ENCODE data around the gene HIC1.

- no peak for TF ChIP-seq SRF (CRISPR knock-in tag; IDR thresholded peaks at IDR 0.05)
- no peak for TF ChIP-seq CBX5 (IDR thresholded peaks at IDR 0.05; ENCODE audit: borderline replicate concordance, low read depth)
- TF ChIP-seq HCFC1 (IDR thresholded peaks at IDR 0.05; ENCODE audit: low read depth, low read length): no peak
- TF ChIP-seq ADNP (tag; IDR thresholded peaks at IDR 0.05): no peak
- no peak for TF ChIP-seq ERF (CRISPR knock-in tag; IDR thresholded peaks at IDR 0.05)
- TF ChIP-seq MAFK (IDR thresholded peaks at IDR 0.05; ENCODE audit: low read length): no peak
- no peak for TF ChIP-seq CTCF (IDR thresholded peaks at IDR 0.05 in 2 of 3, conservative IDR thresholded peaks at IDR 0.05 in 1 of 3; ENCODE audit: insufficient read depth in 2 of 3, low read depth in 1 of 3, low read length in 3 of 3)
- TF ChIP-seq FIP1L1 (IDR thresholded peaks at IDR 0.05; ENCODE audit: low read depth, low read length, poor library complexity, severe bottlenecking): no peak
- TF ChIP-seq PML (IDR thresholded peaks at IDR 0.05; ENCODE audit: low read length): no peak
- TF ChIP-seq PYGO2 (tag; IDR thresholded peaks at IDR 0.05): no peak
- no peak for TF ChIP-seq POLR2A (conservative IDR thresholded peaks at IDR 0.05)
- no peak for TF ChIP-seq USF1 (CRISPR knock-in tag; IDR thresholded peaks at IDR 0.05)
- TF ChIP-seq SIX5 (IDR thresholded peaks at IDR 0.05; ENCODE audit: borderline replicate concordance in 1 of 2, insufficient read depth in 1 of 2, low read depth in 1 of 2, low read length in 2 of 2): no peak
Observed at GRCh38 chr17:2101448-2102257, 46.8 kb downstream of the HIC1 start.

Data from K562 (cell line).